ENCODE results near the gene YIPF5. TPM values are rescaled to one million over a fixed set of nuclear protein-coding genes. Genes with fewer than 3 reads are reported as not detected.

Gene YIPF5
- total RNA-seq, 4 donors from 2014 or later = 24.9 to 31.1 (median 28.5) TPM

DNA sequence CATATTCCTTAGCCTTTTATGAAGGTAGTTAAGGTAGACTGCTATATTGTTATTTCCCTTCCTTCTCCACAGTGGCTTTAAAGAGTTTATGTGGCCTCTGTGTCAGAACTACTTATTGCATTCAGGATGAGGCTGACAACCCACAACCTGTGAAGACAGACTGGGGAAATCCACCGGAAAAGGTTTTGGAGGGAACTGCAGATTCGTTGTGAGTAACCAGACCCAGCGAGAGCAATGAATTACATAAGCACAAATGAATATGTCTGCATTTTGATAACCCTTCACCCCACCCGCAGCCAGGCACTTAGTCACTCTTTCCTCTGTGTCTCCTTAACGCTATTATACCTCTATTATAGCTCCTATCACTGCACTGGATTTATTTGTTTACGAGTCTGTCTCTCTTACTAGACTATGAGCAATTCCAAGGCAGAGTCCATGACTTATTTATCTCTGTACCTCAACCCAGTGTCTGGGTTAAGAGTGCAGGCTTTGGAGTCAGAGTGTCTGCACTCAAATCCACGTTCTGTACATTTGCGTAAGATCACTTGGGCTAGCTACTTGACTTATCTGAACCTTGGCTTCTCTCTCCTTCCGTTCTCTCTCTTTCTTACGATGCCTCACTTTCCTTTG, 19.5 kb upstream of the YIPF5 start:
- 64% methylated on average over 10 of the region's 10 CpGs for WGBS
- DNase-seq (ENCODE audit: extremely low spot score) = no peak
- Histone ChIP-seq H3K9me3 (no peaks in the 10 kb centered on the region), H3K36me3 (no peaks in the 10 kb centered on the region), H3K27me3 (peaks cover 0 to 3% (median 0%) of the 10 kb centered on the region in 4 donors), H3K27ac (replicated peaks in 1 of 4) (no peak overlapping the region), H3K4me1 (peaks cover 0 to 13% (median 11%) of the 10 kb centered on the region in 4 donors), H3K4me3 (no peak overlapping the region)
- TF ChIP-seq EP300 (IDR thresholded peaks at IDR 0.05) (no peak), POLR2A (IDR thresholded peaks at IDR 0.05; ENCODE audit: low read depth) (no peak), POLR2AphosphoS5 (IDR thresholded peaks at IDR 0.05) (no peak)
- TF ChIP-seq, protein P1, sequence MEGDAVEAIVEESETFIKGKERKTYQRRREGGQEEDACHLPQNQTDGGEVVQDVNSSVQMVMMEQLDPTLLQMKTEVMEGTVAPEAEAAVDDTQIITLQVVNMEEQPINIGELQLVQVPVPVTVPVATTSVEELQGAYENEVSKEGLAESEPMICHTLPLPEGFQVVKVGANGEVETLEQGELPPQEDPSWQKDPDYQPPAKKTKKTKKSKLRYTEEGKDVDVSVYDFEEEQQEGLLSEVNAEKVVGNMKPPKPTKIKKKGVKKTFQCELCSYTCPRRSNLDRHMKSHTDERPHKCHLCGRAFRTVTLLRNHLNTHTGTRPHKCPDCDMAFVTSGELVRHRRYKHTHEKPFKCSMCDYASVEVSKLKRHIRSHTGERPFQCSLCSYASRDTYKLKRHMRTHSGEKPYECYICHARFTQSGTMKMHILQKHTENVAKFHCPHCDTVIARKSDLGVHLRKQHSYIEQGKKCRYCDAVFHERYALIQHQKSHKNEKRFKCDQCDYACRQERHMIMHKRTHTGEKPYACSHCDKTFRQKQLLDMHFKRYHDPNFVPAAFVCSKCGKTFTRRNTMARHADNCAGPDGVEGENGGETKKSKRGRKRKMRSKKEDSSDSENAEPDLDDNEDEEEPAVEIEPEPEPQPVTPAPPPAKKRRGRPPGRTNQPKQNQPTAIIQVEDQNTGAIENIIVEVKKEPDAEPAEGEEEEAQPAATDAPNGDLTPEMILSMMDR (IDR thresholded peaks at IDR 0.05) = no peak
- intact Hi-C loops (cut with DNase I) = no loop called here

DNA sequence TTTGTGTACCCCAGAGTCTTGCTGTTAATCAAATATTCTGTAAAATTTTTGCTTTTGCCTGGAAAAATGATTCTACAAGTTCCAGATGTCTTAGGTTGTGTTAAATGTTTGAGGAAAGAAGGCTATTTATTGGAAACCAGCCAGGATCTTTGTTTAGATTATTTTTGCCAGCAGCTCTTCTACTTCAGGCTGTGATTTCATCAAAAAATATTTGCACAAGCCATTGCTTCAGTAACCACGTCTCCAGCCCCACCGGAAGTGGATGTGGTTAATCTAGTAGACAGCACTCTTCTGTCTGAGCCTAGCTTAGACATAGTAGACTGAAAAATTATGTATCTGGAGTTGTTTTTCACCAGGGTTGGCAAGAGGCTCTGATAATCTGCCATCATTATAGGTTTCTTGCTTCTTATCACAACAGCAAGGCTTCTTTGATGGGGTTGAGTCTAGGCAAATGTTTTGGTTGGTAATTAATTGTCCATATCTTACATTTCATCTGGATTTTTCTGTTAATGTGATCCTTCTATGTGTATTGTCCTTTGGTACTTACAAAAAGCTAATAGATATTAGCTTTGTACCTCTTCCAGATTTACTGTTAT, 17.3 kb upstream of the YIPF5 start:
- WGBS = 0% methylated on average over 2 of the region's 2 CpGs
- H3K4me3 ChIP-seq = no peak overlapping the region
- H3K4me1 ChIP-seq = peaks cover 0 to 13% (median 11%) of the 10 kb centered on the region in 4 donors
- intact Hi-C loops (cut with DNase I) = no loop called here
- TF ChIP-seq POLR2A (IDR thresholded peaks at IDR 0.05; ENCODE audit: low read depth) (no peak), POLR2AphosphoS5 (IDR thresholded peaks at IDR 0.05) (peak in 1 of 2 donors; percentile 8)
- no peaks in the 10 kb centered on the region for H3K27me3 ChIP-seq
- H3K9me3 ChIP-seq = no peaks in the 10 kb centered on the region
- H3K27ac ChIP-seq (replicated peaks in 1 of 4) = no peak overlapping the region
- no peak for DNase-seq (ENCODE audit: extremely low spot score)
- H3K36me3 ChIP-seq = no peaks in the 10 kb centered on the region

DNA sequence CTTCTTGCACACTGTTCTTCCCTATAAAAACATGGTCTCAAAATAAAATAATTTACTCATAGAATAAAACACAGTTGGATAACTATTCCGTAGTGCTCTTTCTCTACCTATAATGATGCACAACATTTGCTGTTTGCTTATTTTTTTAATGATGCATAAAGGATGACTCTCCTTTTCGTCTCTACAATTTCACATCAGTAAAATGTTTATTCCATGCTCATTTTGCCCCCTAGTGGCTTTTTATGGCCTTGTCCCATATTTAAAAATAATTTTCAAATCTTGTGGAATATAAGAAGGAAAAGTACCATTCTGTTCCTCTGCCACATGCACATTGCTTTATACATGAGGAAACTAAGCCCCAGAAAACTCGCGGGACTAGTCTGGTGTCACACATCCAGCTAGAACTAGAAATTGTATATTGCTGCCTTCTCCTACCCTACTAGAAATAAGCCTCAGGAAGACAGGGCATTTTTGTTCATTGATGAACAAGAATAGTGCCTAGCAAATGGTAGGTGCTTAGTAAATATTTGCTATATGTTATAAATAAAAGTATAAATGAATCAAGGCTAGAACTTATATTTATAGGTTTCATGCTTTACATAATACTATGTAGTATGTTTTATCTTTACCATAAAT, 12.9 kb upstream of the YIPF5 start:
- 22% methylated on average over 4 of the region's 4 CpGs for WGBS

DNA sequence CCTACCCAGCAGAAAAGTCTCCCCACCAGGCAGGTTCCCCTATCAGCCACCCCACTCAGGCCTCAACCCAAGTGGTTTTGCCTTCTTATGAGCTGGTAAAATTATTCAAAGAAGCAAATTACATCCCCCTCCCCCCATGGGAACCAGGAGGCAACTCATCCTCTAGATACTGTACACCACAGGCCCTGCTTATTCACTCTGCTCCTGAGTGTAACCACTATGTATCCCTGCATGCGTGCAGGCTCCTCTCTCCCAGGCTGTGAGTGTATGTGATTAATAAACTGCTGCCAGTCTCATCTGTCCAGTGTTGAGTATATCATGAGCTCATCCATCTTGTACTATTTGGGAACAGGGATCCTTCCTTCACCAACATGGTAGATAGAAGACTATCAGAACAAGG, 8.8 kb upstream of the YIPF5 start:
- Histone ChIP-seq H3K9me3 (no peaks in the 10 kb centered on the region), H3K36me3 (no peaks in the 10 kb centered on the region), H3K4me1 (no peaks in the 10 kb centered on the region), H3K27ac (replicated peaks in 1 of 4) (no peak overlapping the region), H3K4me3 (no peak overlapping the region), H3K27me3 (no peaks in the 10 kb centered on the region)
- DNase-seq (ENCODE audit: extremely low spot score) = no peak
- 100% methylated on average over 1 of the region's 1 CpG for WGBS
- TF ChIP-seq POLR2AphosphoS5 (IDR thresholded peaks at IDR 0.05) (no peak), EP300 (IDR thresholded peaks at IDR 0.05) (no peak), POLR2A (IDR thresholded peaks at IDR 0.05; ENCODE audit: low read depth) (no peak)
- TF ChIP-seq, protein P1 (IDR thresholded peaks at IDR 0.05) = no peak
- intact Hi-C loops (cut with DNase I) = no loop called here

More for the DNA sequence above, 12.9 kb upstream of the YIPF5 start:
- no peaks in the 10 kb centered on the region for H3K9me3 ChIP-seq
- H3K27ac ChIP-seq (replicated peaks in 1 of 4) = no peak overlapping the region
- no peaks in the 10 kb centered on the region for H3K27me3 ChIP-seq
- H3K4me3 ChIP-seq = no peak overlapping the region
- no peaks in the 10 kb centered on the region for H3K36me3 ChIP-seq
- TF ChIP-seq, protein P1 (IDR thresholded peaks at IDR 0.05) = peak; percentile 60 to 74 (median 63)
- no peak for TF ChIP-seq EP300 (IDR thresholded peaks at IDR 0.05)
- TF ChIP-seq POLR2A (IDR thresholded peaks at IDR 0.05; ENCODE audit: low read depth) = no peak
- TF ChIP-seq POLR2AphosphoS5 (IDR thresholded peaks at IDR 0.05) = no peak
- no peak for DNase-seq (ENCODE audit: extremely low spot score)
- intact Hi-C loops (cut with DNase I) = no loop called here
- peaks cover 0 to 13% (median 11%) of the 10 kb centered on the region in 4 donors for H3K4me1 ChIP-seq

DNA sequence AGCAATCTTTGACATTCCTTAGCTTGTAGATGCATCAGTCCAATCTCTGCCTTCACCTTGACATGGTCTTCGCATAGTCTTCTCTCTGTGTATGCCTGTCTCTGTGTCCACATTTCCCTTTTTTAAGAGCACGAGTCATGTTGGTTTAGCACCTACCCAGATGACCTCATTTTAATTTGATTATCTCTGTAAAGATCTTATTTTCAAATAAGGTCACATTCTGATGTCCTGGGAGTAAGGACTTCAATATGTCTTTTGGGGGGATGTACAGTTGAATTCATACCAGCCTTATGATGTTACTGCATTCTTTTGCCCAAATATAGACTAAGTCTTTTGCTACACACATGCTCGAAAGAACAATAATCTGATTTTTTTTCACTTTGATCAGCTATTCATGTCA, 7.1 kb upstream of the YIPF5 start:
- no peaks in the 10 kb centered on the region for H3K9me3 ChIP-seq
- no peak overlapping the region for H3K27ac ChIP-seq (replicated peaks in 1 of 4)
- no peaks in the 10 kb centered on the region for H3K27me3 ChIP-seq
- TF ChIP-seq, protein P1 (IDR thresholded peaks at IDR 0.05) = no peak
- no peak for TF ChIP-seq POLR2A (IDR thresholded peaks at IDR 0.05; ENCODE audit: low read depth)
- TF ChIP-seq POLR2AphosphoS5 (IDR thresholded peaks at IDR 0.05) = no peak
- TF ChIP-seq EP300 (IDR thresholded peaks at IDR 0.05) = no peak
- H3K4me3 ChIP-seq = no peak overlapping the region
- intact Hi-C loops (cut with DNase I) = no loop called here
- no peaks in the 10 kb centered on the region for H3K4me1 ChIP-seq
- DNase-seq (ENCODE audit: extremely low spot score) = no peak
- no peaks in the 10 kb centered on the region for H3K36me3 ChIP-seq
- WGBS = 85% methylated on average over 3 of the region's 3 CpGs

Data from esophagus muscularis mucosa (tissue), 4 donors.